DMS 273 (cell line): Measurements from ENCODE around the gene ZGPAT.
"Not testable (repeated sequence)": the region's sequence is repeated elsewhere in the genome, so short reads cannot be mapped to it uniquely, and the experiment has no call there.

Source experiments
- DNase-seq: peaks from one replicate; lab custom pipeline; 2025; ENCODE audit not compliant: unreplicated experiment; lab: John Stamatoyannopoulos, UW

ZGPAT gene

GRCh38 chr20:63702751-63703470, 4.9 kb upstream of the ZGPAT start:
- DNase-seq: no peak

GRCh38 chr20:63703471-63703975, 4.3 kb upstream of the ZGPAT start:
- DNase-seq: no peak

- no peak for DNase-seq
These were observed 3.7 kb upstream of the ZGPAT start for GRCh38 chr20:63703976-63704748.

GRCh38 chr20:63704749-63705117, 3.1 kb upstream of the ZGPAT start:
- no peak for DNase-seq

- DNase-seq: no peak
These were observed 2.4 kb upstream of the ZGPAT start for GRCh38 chr20:63705232-63706026.

GRCh38 chr20:63706027-63706695, 1.7 kb upstream of the ZGPAT start:
- no peak for DNase-seq

GRCh38 chr20:63706852-63707557, 834 bp upstream of the ZGPAT start:
- peak; percentile 80 for DNase-seq

- DNase-seq: peak; percentile 59
These were observed 686 bp downstream of the ZGPAT start for GRCh38 chr20:63708301-63709148.

GRCh38 chr20:63709149-63709527, 1.3 kb downstream of the ZGPAT start:
- DNase-seq: no peak

GRCh38 chr20:63711085-63711645, 3.3 kb downstream of the ZGPAT start:
- DNase-seq: no peak

- no peak for DNase-seq
These were observed 4.4 kb downstream of the ZGPAT start for GRCh38 chr20:63712191-63712590.

- DNase-seq: no peak
These were observed 7.0 kb downstream of the ZGPAT start for GRCh38 chr20:63714858-63715257.

- DNase-seq: no peak
These were observed 11.2 kb downstream of the ZGPAT start for GRCh38 chr20:63718996-63719395.

- DNase-seq: not testable (repeated sequence)
These were observed 15.3 kb downstream of the ZGPAT start for GRCh38 chr20:63722967-63723622.

GRCh38 chr20:63730189-63730733, 22.4 kb downstream of the ZGPAT start:
- not testable (repeated sequence) for DNase-seq

GRCh38 chr20:63731410-63731809, 23.6 kb downstream of the ZGPAT start:
- no peak for DNase-seq

GRCh38 chr20:63732118-63733095, 24.6 kb downstream of the ZGPAT start:
- no peak for DNase-seq
